Measurements from ENCODE around the gene NPC1. TPM values are rescaled to one million over a fixed set of nuclear protein-coding genes. Genes with fewer than 3 reads are reported as not detected.
"Not testable (repeated sequence)": the region's sequence is repeated elsewhere in the genome, so short reads cannot be mapped to it uniquely, and the experiment has no call there.

NPC1 gene
- total and polyA plus RNA-seq, 9 donors = 21.8 to 100 (median 29.8) TPM

DNA sequence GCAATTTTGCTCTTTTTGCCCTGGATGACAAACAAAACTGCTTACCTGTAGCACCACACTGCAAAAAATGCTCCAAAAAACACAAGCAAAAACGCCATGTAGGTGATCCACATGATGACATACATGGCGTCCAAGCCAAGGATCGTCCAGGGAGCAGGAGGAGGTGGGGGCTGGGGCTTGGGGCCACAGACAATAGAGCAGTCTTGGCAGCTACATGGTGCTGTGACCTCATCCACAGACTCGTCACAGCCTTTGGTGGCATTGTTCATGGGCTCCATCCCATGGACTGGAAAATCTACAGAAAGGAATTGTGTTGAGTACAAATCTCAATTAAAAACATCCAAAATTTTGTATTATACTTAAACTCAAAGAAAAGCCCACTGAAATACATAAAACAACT, 26.1 kb downstream of the NPC1 start:
- H3K27me3 ChIP-seq = no peaks in the 10 kb centered on the region
- intact Hi-C loops (cut with DNase I) = no loop called here
- H3K4me3 ChIP-seq = no peak overlapping the region
- WGBS, 3 donors = 92 to 98% (median 94%) methylated on average over 4 of the region's 4 CpGs
- no peak overlapping the region for H3K27ac ChIP-seq
- no peaks in the 10 kb centered on the region for H3K4me1 ChIP-seq (ENCODE audit: insufficient read depth)
- TF ChIP-seq, protein P1, sequence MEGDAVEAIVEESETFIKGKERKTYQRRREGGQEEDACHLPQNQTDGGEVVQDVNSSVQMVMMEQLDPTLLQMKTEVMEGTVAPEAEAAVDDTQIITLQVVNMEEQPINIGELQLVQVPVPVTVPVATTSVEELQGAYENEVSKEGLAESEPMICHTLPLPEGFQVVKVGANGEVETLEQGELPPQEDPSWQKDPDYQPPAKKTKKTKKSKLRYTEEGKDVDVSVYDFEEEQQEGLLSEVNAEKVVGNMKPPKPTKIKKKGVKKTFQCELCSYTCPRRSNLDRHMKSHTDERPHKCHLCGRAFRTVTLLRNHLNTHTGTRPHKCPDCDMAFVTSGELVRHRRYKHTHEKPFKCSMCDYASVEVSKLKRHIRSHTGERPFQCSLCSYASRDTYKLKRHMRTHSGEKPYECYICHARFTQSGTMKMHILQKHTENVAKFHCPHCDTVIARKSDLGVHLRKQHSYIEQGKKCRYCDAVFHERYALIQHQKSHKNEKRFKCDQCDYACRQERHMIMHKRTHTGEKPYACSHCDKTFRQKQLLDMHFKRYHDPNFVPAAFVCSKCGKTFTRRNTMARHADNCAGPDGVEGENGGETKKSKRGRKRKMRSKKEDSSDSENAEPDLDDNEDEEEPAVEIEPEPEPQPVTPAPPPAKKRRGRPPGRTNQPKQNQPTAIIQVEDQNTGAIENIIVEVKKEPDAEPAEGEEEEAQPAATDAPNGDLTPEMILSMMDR (IDR thresholded peaks at IDR 0.05) = no peak
- no peak for TF ChIP-seq POLR2A (IDR thresholded peaks at IDR 0.05)
- TF ChIP-seq EP300 (IDR thresholded peaks at IDR 0.05) = no peak
- H3K9me3 ChIP-seq = no peaks in the 10 kb centered on the region
- no peak for DNase-seq
- no peaks in the 10 kb centered on the region for H3K36me3 ChIP-seq

DNA sequence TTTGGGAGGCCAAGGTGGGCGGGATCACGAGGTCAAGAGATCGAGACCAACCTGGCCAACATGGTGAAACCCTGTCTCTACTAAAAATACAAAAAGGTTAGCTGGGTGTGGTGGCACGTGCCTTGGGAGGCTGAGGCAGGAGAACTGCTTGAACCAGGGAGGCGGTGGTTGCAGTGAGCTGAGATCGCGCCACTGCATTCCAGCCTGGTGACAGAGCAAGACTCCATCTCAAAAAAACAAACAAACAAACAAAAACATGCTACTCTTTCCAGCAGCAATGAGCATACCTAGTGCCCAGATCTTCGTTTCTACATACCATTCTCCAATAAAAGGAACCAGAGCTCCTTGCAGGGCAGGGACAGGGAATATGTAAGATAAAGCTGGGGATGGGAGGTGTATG, 28.8 kb downstream of the NPC1 start:
- H3K36me3 ChIP-seq; DNase-seq; intact Hi-C loops (cut with DNase I); H3K4me3 ChIP-seq; H3K27ac ChIP-seq; H3K9me3 ChIP-seq; H3K27me3 ChIP-seq; H3K4me1 ChIP-seq (ENCODE audit: insufficient read depth): not testable (repeated sequence)
- 94 to 96% (median 96%) methylated on average over 8 of the region's 8 CpGs for WGBS, 3 donors

DNA sequence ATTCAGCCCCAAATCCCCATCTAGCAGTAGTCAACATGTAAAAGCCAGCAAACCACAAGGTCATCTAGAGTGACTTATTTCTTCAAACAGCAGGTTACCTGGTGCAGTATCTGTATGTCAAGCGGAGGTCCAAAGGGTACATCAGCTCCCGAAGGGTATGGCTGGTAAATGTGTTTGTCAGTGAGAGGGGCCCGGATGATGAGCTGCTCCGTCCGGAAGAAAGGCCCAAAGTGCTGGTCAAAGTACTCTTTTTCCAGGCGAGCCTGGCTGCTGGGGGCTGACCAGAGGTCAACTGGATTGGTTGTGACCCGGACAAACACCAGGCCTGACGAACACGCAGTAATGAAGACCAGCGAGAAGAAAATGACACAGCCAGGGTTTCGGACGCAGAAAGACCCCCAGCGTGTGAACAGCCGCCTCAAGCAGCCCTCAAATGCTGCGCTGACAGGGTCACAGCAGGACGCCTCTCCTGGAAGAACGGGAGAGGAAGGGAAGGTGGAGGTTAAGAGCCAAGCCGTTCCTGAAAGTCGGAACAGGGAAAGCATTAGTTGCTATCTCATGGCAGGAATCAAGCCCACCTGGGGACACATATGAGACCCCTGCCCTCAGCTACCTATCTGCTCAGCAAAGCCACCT, 30.0 kb downstream of the NPC1 start:
- intact Hi-C loops (cut with DNase I) = no loop called here
- no peak overlapping the region for H3K27ac ChIP-seq
- H3K9me3 ChIP-seq = no peaks in the 10 kb centered on the region
- WGBS, 3 donors = 95 to 96% (median 96%) methylated on average over 19 of the region's 19 CpGs
- no peak for DNase-seq
- TF ChIP-seq EP300 (IDR thresholded peaks at IDR 0.05) (no peak), POLR2A (IDR thresholded peaks at IDR 0.05) (no peak)
- TF ChIP-seq, protein P1 (IDR thresholded peaks at IDR 0.05) = no peak
- H3K4me1 ChIP-seq (ENCODE audit: insufficient read depth) = no peaks in the 10 kb centered on the region
- H3K4me3 ChIP-seq = no peak overlapping the region
- no peaks in the 10 kb centered on the region for H3K27me3 ChIP-seq
- H3K36me3 ChIP-seq = no peaks in the 10 kb centered on the region

DNA sequence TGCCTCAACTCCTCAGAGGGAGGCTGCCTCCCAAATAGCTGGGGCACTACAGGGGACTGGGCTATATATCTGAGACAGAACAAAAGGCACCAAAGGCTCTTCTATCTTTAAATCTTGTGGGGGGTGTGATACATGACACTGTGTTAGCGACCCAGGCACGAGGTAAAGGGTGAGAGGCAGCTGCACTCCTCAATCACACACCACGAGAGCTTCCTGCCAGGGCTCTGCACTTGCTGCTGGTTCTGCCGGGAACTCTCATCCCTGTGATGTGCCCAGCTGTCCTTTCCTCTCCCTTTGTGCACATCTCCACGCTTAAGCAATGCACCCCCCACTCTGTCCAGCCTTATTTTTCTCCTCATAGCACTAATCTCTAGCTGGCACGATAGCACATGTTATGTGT, 32.4 kb downstream of the NPC1 start:
- Histone ChIP-seq H3K27ac (no peak overlapping the region), H3K27me3 (no peaks in the 10 kb centered on the region), H3K36me3 (no peaks in the 10 kb centered on the region), H3K9me3 (no peaks in the 10 kb centered on the region), H3K4me3 (no peak overlapping the region), H3K4me1 (ENCODE audit: insufficient read depth) (no peaks in the 10 kb centered on the region)
- intact Hi-C loops (cut with DNase I) = no loop called here
- no peak for DNase-seq
- 83 to 87% (median 84%) methylated on average over 6 of the region's 6 CpGs for WGBS, 3 donors
- no peak for TF ChIP-seq EP300 (IDR thresholded peaks at IDR 0.05)
- TF ChIP-seq, protein P1 (IDR thresholded peaks at IDR 0.05) = no peak

DNA sequence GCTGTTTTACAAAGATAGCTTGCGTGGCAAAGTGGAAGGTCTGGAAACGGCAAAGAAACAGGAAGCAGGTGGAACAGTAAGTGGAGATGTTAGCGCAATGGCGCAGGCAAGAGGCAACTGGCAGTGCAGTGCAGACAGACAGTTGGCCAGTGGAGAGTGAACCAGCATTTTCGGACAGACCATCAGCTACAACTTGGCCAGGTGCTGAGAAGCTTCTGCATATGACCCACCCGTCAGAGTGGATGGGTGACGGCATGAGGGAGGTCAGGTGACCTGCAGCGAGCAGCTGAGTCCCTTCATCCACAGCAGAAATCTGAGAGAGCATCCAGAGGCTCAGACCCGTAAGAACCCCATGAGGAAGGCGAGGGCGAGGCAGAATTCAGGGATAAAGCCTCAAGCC, 33.8 kb downstream of the NPC1 start:
- Histone ChIP-seq H3K9me3 (no peaks in the 10 kb centered on the region), H3K36me3 (no peaks in the 10 kb centered on the region), H3K4me1 (ENCODE audit: insufficient read depth) (no peaks in the 10 kb centered on the region), H3K27ac (no peak overlapping the region), H3K27me3 (no peaks in the 10 kb centered on the region), H3K4me3 (no peak overlapping the region)
- intact Hi-C loops (cut with DNase I) = no loop called here
- WGBS, 3 donors = 85 to 93% (median 86%) methylated on average over 11 of the region's 11 CpGs
- TF ChIP-seq, protein P1 (IDR thresholded peaks at IDR 0.05) = no peak
- TF ChIP-seq EP300 (IDR thresholded peaks at IDR 0.05) (no peak), POLR2A (IDR thresholded peaks at IDR 0.05) (no peak)
- no peak for DNase-seq

All from ovary (tissue), 9 donors.